Body of pancreas (tissue), 4 donors: Measurements from ENCODE around the gene HACD1.

Experiments used
- CTCF ChIP-seq, 7 experiments: fragments of 450-650 bp in 4 of 7; fragments of 200-600 bp in 3 of 7; sonication (generic) in 3 of 7; IDR thresholded peaks; one replicate each; pipeline ENCODE4 v1.5.1; 2016 to 2019; ENCODE audit warnings: antibody characterized with exemption in 7 of 7
- POLR2A ChIP-seq, 3 donors: fragments of 450-650 bp; IDR thresholded peaks; one replicate each; pipeline ENCODE4 v1.6.1; 2016; ENCODE audit warnings: antibody characterized with exemption in 3 of 3, mild to moderate bottlenecking in 2 of 3

GRCh38 chr10:17652585-17652984 lies 35.4 kb upstream of the HACD1 start:
- TF ChIP-seq CTCF (IDR thresholded peaks at IDR 0.05) = no peak
- TF ChIP-seq POLR2A (IDR thresholded peaks at IDR 0.05) = no peak
